Measurements from ENCODE around the gene GARIN5A.

GRCh38 chr19:50435627-50436026 is 41.0 kb downstream of the GARIN5A start:
- no peak for TF ChIP-seq TAF1 (IDR thresholded peaks at IDR 0.05; ENCODE audit: borderline replicate concordance, low read depth, low read length)
- TF ChIP-seq, protein P1, sequence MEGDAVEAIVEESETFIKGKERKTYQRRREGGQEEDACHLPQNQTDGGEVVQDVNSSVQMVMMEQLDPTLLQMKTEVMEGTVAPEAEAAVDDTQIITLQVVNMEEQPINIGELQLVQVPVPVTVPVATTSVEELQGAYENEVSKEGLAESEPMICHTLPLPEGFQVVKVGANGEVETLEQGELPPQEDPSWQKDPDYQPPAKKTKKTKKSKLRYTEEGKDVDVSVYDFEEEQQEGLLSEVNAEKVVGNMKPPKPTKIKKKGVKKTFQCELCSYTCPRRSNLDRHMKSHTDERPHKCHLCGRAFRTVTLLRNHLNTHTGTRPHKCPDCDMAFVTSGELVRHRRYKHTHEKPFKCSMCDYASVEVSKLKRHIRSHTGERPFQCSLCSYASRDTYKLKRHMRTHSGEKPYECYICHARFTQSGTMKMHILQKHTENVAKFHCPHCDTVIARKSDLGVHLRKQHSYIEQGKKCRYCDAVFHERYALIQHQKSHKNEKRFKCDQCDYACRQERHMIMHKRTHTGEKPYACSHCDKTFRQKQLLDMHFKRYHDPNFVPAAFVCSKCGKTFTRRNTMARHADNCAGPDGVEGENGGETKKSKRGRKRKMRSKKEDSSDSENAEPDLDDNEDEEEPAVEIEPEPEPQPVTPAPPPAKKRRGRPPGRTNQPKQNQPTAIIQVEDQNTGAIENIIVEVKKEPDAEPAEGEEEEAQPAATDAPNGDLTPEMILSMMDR (IDR thresholded peaks at IDR 0.05), result no peak
- TF ChIP-seq RAD21 (IDR thresholded peaks at IDR 0.05; ENCODE audit: low read length), result no peak
- TF ChIP-seq FOXJ3 (CRISPR knock-in tag; IDR thresholded peaks at IDR 0.05), result no peak
- TF ChIP-seq JUND (IDR thresholded peaks at IDR 0.05), result no peak
- TF ChIP-seq, protein P2, sequence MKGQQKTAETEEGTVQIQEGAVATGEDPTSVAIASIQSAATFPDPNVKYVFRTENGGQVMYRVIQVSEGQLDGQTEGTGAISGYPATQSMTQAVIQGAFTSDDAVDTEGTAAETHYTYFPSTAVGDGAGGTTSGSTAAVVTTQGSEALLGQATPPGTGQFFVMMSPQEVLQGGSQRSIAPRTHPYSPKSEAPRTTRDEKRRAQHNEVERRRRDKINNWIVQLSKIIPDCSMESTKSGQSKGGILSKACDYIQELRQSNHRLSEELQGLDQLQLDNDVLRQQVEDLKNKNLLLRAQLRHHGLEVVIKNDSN (IDR thresholded peaks at IDR 0.05; ENCODE audit: borderline replicate concordance, low read depth), result no peak
- TF ChIP-seq USF2 (IDR thresholded peaks at IDR 0.05; ENCODE audit: borderline replicate concordance, low read depth, low read length), result no peak
- TF ChIP-seq, protein P3, sequence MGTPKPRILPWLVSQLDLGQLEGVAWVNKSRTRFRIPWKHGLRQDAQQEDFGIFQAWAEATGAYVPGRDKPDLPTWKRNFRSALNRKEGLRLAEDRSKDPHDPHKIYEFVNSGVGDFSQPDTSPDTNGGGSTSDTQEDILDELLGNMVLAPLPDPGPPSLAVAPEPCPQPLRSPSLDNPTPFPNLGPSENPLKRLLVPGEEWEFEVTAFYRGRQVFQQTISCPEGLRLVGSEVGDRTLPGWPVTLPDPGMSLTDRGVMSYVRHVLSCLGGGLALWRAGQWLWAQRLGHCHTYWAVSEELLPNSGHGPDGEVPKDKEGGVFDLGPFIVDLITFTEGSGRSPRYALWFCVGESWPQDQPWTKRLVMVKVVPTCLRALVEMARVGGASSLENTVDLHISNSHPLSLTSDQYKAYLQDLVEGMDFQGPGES (IDR thresholded peaks at IDR 0.05; ENCODE audit: low read depth, low read length), result no peak
- TF ChIP-seq EP300 (IDR thresholded peaks at IDR 0.05; ENCODE audit: borderline replicate concordance in 1 of 2, low read depth in 1 of 2, low read length in 1 of 2), result no peak
- TF ChIP-seq, protein P4, sequence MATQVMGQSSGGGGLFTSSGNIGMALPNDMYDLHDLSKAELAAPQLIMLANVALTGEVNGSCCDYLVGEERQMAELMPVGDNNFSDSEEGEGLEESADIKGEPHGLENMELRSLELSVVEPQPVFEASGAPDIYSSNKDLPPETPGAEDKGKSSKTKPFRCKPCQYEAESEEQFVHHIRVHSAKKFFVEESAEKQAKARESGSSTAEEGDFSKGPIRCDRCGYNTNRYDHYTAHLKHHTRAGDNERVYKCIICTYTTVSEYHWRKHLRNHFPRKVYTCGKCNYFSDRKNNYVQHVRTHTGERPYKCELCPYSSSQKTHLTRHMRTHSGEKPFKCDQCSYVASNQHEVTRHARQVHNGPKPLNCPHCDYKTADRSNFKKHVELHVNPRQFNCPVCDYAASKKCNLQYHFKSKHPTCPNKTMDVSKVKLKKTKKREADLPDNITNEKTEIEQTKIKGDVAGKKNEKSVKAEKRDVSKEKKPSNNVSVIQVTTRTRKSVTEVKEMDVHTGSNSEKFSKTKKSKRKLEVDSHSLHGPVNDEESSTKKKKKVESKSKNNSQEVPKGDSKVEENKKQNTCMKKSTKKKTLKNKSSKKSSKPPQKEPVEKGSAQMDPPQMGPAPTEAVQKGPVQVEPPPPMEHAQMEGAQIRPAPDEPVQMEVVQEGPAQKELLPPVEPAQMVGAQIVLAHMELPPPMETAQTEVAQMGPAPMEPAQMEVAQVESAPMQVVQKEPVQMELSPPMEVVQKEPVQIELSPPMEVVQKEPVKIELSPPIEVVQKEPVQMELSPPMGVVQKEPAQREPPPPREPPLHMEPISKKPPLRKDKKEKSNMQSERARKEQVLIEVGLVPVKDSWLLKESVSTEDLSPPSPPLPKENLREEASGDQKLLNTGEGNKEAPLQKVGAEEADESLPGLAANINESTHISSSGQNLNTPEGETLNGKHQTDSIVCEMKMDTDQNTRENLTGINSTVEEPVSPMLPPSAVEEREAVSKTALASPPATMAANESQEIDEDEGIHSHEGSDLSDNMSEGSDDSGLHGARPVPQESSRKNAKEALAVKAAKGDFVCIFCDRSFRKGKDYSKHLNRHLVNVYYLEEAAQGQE (IDR thresholded peaks at IDR 0.05; ENCODE audit: low read depth, low read length), result no peak
- TF ChIP-seq NFIC (IDR thresholded peaks at IDR 0.05; ENCODE audit: borderline replicate concordance), result no peak
- no peak for TF ChIP-seq GABPA (IDR thresholded peaks at IDR 0.05; ENCODE audit: low read depth)

Data from SK-N-SH (cell line).